GM18511 (cell line): ENCODE measurements around the gene EVI2B.
"Not testable (repeated sequence)": the region's sequence is repeated elsewhere in the genome, so short reads cannot be mapped to it uniquely, and the experiment has no call there.

ENCODE experiments used
- ATAC-seq: cut with Tn5 transposase; IDR thresholded peaks from one replicate; pipeline ENCODE4 v1.9.1; 2021; ENCODE audit warnings: mild to moderate bottlenecking, moderate library complexity; ENCODE audit not compliant: unreplicated experiment

The EVI2B gene

DNA sequence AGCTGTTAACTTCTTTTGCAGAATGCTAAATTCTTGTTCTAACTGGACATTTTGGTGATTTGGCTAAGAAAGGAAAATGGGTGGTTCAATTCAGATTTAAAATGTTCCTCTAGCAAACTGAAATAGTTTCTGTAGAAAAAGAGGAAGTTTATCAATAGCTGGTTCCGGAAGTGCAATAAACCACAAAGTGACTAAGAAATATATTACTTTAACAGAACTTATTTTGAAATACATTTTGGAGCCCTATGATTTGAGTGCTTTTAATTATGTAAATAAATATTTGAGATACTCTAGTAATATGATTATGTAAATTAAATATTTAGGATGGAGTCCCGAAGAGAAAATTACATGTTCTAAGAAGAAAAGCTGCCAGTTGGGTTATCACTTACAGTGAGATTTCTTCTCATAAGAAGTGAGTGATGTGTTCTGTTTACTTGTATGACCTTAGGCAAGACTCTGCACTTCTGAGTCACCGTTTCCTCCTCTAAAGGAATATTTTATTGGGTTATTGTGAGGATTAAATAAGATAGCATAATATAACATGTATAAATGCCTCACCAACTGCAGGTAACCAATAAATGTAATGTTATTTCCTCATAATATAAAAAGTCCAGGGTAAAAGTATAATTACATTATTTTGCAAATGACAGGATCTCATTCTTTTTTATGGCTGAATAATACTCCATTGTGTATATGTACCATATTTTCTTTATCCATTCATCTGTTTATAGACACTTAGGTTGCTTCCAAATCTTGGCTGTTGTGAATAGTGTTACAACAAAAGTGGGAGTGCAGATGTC, at the start of gene EVI2B:
EVI2B (minus strand) TSS at position 73 of the 800 bp plus-strand sequence. CDS start 8,445 bp downstream, outside the sequence.
- no peak for ATAC-seq

- ATAC-seq: no peak
Measured at GRCh38 chr17:31357839-31358394, 44.1 kb upstream of the EVI2B start.

GRCh38 chr17:31357091-31357490, 43.2 kb upstream of the EVI2B start:
- ATAC-seq: no peak

DNA sequence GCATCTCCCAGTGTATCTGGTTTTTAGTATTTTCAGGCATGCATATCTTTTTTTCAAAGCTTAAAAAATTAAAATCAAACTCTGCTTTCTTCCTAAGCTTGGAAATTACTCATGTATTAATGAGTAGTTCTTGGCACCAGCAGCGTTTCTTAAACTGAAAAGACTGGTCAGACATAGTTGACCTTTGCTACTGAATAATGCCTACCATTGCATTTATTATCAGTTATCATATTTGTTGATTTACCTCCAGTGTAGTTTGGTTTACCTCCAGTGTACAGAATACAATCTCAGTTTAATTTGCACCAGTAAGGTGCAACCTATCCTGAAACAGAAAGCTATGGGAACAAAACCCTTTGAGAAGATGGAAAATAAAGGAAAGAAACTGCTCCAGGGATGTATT, 42.1 kb upstream of the EVI2B start:
- no peak for ATAC-seq

GRCh38 chr17:31349454-31349853, 35.6 kb upstream of the EVI2B start:
- no peak for ATAC-seq

GRCh38 chr17:31345191-31345747, 31.4 kb upstream of the EVI2B start:
- not testable (repeated sequence) for ATAC-seq

GRCh38 chr17:31339906-31340661, 26.2 kb upstream of the EVI2B start:
- no peak for ATAC-seq

GRCh38 chr17:31329221-31329620, 15.4 kb upstream of the EVI2B start:
- ATAC-seq: no peak

DNA sequence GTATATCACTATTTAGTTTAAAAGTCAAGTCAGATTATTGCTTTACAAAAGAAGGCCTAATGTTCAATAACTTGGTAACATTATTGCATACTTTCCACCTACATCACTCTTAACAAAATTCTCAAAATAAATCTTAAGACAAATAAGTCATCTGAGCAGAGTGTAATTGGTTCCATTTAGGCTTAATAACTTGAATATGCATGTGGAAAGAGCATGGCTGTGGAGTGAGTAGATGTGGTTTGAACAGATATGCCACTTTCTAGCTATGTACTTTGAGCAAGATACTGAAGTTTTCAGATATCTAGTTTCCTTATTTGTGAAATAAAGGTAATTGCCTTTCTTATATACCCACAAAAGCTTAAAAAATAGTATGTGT, 14.3 kb upstream of the EVI2B start:
- ATAC-seq: no peak

GRCh38 chr17:31327534-31328159, 13.8 kb upstream of the EVI2B start:
- no peak for ATAC-seq

- no peak for ATAC-seq
Measured at GRCh38 chr17:31323551-31323950, 9.7 kb upstream of the EVI2B start.

DNA sequence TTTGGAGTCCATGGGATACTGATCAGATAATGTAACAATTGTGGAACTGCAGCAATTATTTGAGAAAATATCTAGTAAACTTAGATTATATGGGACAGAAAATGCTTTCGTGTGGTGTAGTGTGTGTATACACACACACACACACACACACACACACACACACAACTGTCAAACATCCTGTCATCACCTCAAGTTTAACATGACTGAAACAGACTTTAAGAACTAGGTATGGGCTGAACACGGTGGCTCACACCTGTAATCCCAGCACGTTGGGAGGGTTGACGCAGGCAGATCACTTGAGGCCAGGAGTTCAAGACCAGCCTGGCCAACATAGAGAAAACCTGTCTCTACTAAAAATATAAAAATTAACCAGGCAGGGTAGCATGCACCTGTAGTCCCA, 8.1 kb upstream of the EVI2B start:
- no peak for ATAC-seq

- ATAC-seq: peak; percentile 62
Measured at GRCh38 chr17:31321481-31321880, 7.6 kb upstream of the EVI2B start, which contains the start of gene EVI2A. Gene EVI2A (minus strand): TSS chr17:31321622. CDS start chr17:31319013, 2,609 bp downstream.

DNA sequence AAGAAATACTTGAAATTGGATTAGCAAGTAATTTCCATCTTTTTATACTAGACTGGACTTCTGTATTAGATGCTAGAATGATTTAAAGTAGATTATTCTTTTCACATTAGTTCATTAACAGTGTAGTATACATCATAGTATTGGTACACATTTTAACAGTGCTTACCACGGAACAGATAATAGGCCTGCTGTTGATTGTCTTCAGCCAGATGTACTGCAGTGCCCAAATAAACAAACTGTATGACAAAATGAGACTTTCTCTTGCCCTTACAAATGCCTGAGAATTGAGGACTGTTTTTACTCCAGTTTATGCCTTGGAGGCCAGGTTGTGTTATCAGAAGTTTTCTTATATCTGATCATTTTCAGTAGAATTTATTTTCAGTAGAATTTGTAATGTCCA, 6.9 kb upstream of the EVI2B start:
- no peak for ATAC-seq

- ATAC-seq: no peak
Measured at GRCh38 chr17:31320241-31320640, 6.4 kb upstream of the EVI2B start.

GRCh38 chr17:31318851-31319661, 5.2 kb upstream of the EVI2B start:
- no peak for ATAC-seq

DNA sequence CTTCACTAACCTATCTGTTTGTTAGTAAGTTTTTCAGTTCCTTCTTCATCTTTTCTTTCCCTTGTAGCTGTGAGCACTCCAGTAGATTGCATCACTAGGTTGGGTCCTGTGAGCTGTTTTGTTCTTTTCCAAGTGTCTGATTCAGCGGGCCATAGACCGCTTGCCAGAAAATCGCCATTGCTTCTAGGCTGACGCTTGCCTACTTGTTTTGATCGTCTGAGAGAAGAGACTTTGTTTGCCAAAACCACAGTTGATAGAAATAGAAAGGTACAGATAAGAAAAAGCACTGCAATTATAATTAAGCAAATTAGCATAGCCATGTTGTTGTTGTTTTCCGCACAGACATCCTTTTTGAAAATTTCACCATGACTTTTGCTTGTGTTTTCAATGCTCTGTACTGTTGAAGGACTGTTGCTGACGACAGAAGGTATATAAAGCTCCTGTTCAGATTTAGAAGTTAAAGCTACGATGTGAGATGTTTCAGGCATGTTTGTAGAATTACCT, 4.5 kb upstream of the EVI2B start:
- no peak for ATAC-seq

- ATAC-seq: no peak
Measured at GRCh38 chr17:31314782-31315100, 887 bp upstream of the EVI2B start.

- ATAC-seq: not testable (repeated sequence)
Measured at GRCh38 chr17:31312223-31312622, 1.6 kb downstream of the EVI2B start.

DNA sequence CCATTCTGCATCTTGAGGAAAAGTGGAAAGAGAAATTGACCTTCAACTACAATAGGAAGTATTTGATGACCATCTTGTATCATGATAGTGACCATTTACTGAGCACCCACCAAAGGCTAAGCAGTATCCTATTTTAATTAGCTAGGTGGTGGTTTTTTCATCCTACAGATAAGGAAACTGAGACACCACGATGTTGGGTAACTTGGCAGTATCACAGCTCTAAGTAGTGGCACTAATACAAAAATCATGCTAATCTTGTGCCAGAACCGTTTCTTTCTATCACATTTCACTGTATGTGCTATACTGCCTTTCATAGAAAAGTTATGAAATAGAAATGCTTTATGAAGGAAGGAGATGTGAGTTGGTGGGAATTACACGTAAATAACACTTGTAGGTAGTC, 2.3 kb downstream of the EVI2B start:
- no peak for ATAC-seq
